SK-N-SH (cell line): ENCODE measurements around the gene BCR.

Experiments used
- CHD2 ChIP-seq: fragments of 150-350 bp; IDR thresholded peaks from 2 replicates; pipeline ENCODE4 v1.6.1; 2018; ENCODE audit warnings: low read length; ENCODE audit not compliant: partially characterized antibody
- CTCF ChIP-seq: fragments of 200-600 bp; sonication (generic); IDR thresholded peaks from 2 replicates; pipeline ENCODE4 v1.6.1; 2017; ENCODE audit warnings: antibody characterized with exemption, mild to moderate bottlenecking, moderate library complexity
- GABPA ChIP-seq: IDR thresholded peaks from 2 replicates; pipeline ENCODE4 v1.4.0; 2012; ENCODE audit warnings: low read depth, mild to moderate bottlenecking
- IRF3 ChIP-seq: fragments of 150-350 bp; IDR thresholded peaks from 2 replicates; pipeline ENCODE4 v1.6.1; 2016; ENCODE audit warnings: mild to moderate bottlenecking, low read depth, low read length
- MAX ChIP-seq: IDR thresholded peaks from 2 replicates; pipeline ENCODE4 v1.4.0; 2012; ENCODE audit warnings: low read depth
- NFIC ChIP-seq: IDR thresholded peaks from 2 replicates; pipeline ENCODE4 v1.4.0; 2012; ENCODE audit warnings: borderline replicate concordance
- NRF1 ChIP-seq: IDR thresholded peaks from 2 replicates; pipeline ENCODE4 v1.6.1; 2012; ENCODE audit warnings: low read depth, mild to moderate bottlenecking, low read length
- PBX3 ChIP-seq: IDR thresholded peaks from 2 replicates; pipeline ENCODE4; 2012
- POLR2AphosphoS5 ChIP-seq: IDR thresholded peaks from 2 replicates; pipeline ENCODE4 v1.6.1; 2012; ENCODE audit warnings: low read depth, low read length
- REST ChIP-seq: IDR thresholded peaks from 2 replicates; pipeline ENCODE4 v1.6.1; 2012; ENCODE audit warnings: mild to moderate bottlenecking, low read depth, low read length, moderate library complexity
- SMC3 ChIP-seq: IDR thresholded peaks from 2 replicates; pipeline ENCODE4 v1.6.1; 2012; ENCODE audit warnings: low read depth, low read length, improper control_type of control experiment
- TAF1 ChIP-seq: IDR thresholded peaks from 2 replicates; pipeline ENCODE4 v1.6.1; 2012; ENCODE audit warnings: low read depth, mild to moderate bottlenecking, low read length, moderate library complexity, borderline replicate concordance

- TF ChIP-seq REST (no peak), NFIC (no peak), CHD2 (no peak), SMC3 (no peak), CTCF (no peak), NRF1 (no peak), TAF1 (no peak), GABPA (no peak), POLR2AphosphoS5 (no peak), PBX3 (no peak), IRF3 (no peak), MAX (no peak)
These were observed 38.0 kb downstream of the BCR start for GRCh38 chr22:23218053-23218866.
